RWPE2 (cell line): ENCODE results near the gene SATB1.
A peak's percentile ranks its signal among the peaks of the same experiment; 100 is the strongest.

ENCODE experiments used
- ATAC-seq: fragments of 200-7000 bp; cut with Tn5 transposase; 3 replicates; pipeline ENCODE4 v1.9.1; 2021; ENCODE audit warnings: low read depth
- DNase-seq: peaks from one replicate; pipeline ENCODE4 v3.0.0-alpha.2; 2020; ENCODE audit warnings: low spot score
- H3K27ac ChIP-seq: fragments of 450-650 bp; 2 replicates; pipeline ENCODE4 v1.5.1; 2017; ENCODE audit warnings: mild to moderate bottlenecking; ENCODE audit not compliant: poor library complexity, severe bottlenecking
- H3K27me3 ChIP-seq: fragments of 250-450 bp; sonication (Bioruptor Pico); 2 replicates; pipeline ENCODE4 v1.5.1; 2021; ENCODE audit warnings: mild to moderate bottlenecking, moderate library complexity; ENCODE audit not compliant: insufficient read depth, poor library complexity, severe bottlenecking
- H3K36me3 ChIP-seq: fragments of 250-450 bp; sonication (Bioruptor Pico); 2 replicates; pipeline ENCODE4 v1.5.1; 2020; ENCODE audit warnings: low read depth, mild to moderate bottlenecking, moderate library complexity
- H3K4me1 ChIP-seq: fragments of 250-450 bp; sonication (Bioruptor Pico); 2 replicates; pipeline ENCODE4 v1.5.1; 2021; ENCODE audit warnings: mild to moderate bottlenecking, moderate library complexity; ENCODE audit not compliant: insufficient read depth, poor library complexity, severe bottlenecking
- H3K4me3 ChIP-seq: fragments of 250-450 bp; sonication (Bioruptor Pico); 2 replicates; pipeline ENCODE4 v1.5.1; 2021; ENCODE audit warnings: mild to moderate bottlenecking, moderate library complexity; ENCODE audit not compliant: severe bottlenecking
- H3K9me3 ChIP-seq: fragments of 250-450 bp; sonication (Bioruptor Pico); 2 replicates; pipeline ENCODE4 v1.5.1; 2021; ENCODE audit warnings: mild to moderate bottlenecking, moderate library complexity; ENCODE audit not compliant: severe bottlenecking
- TF ChIP-seq, protein P1 (sequence below): fragments of 450-650 bp; IDR thresholded peaks from one replicate; pipeline ENCODE4 v1.5.1; 2017; ENCODE audit warnings: mild to moderate bottlenecking, moderate library complexity; ENCODE audit not compliant: poor library complexity, severe bottlenecking

The SATB1 gene

DNA sequence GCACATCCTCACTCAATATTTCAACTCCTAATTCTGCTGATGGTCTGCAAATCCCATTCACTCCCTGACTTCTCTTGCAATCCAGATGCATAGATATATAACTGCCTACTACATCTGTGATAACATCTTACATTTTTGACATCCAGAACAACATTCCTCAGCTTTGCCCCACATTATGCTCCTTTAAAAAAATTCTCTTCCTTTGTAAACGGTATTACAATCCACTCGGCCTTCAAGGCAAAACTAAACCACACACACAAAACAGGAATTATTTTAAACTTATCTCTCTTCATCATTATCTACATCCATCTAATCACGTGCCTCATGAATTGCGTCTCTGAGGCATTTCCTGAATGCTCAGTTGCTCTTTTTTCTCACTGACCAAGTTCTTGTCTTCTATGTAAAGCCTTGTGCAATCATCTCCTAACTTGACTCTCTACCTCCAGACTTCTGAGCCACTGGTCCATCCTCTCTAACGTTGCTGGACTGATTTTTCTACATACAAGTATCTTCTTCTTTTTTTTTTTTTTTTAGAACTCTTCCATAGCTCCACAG is 117.0 kb downstream of the SATB1 start:
- ATAC-seq (no peak), DNase-seq (no peak)
- Histone ChIP-seq H3K4me3 (no peak overlapping the region), H3K27ac (no peak overlapping the region), H3K36me3 (no peaks in the 10 kb centered on the region), H3K27me3 (no peaks in the 10 kb centered on the region), H3K4me1 (no peaks in the 10 kb centered on the region), H3K9me3 (no peaks in the 10 kb centered on the region)
- TF ChIP-seq, protein P1, sequence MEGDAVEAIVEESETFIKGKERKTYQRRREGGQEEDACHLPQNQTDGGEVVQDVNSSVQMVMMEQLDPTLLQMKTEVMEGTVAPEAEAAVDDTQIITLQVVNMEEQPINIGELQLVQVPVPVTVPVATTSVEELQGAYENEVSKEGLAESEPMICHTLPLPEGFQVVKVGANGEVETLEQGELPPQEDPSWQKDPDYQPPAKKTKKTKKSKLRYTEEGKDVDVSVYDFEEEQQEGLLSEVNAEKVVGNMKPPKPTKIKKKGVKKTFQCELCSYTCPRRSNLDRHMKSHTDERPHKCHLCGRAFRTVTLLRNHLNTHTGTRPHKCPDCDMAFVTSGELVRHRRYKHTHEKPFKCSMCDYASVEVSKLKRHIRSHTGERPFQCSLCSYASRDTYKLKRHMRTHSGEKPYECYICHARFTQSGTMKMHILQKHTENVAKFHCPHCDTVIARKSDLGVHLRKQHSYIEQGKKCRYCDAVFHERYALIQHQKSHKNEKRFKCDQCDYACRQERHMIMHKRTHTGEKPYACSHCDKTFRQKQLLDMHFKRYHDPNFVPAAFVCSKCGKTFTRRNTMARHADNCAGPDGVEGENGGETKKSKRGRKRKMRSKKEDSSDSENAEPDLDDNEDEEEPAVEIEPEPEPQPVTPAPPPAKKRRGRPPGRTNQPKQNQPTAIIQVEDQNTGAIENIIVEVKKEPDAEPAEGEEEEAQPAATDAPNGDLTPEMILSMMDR: no peak

DNA sequence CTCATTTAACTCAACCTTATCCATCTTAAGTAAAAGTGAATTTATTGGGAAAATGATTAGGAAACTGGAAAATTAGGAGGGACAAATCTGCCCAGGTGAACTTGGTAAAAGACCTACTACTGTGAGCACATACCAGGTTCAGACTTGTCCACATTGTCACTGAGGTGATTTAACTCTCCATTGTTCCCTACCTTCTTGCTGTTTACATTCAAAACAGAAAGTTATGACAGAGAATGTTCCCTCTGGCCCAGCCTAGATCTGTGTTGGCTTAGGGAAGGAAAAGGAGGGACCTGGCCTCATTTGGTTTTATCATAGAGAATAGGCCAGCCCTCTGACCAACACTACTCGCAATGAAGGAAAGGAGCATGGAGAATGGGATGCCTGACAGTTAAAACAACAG is 117.6 kb downstream of the SATB1 start:
- Histone ChIP-seq H3K27ac (no peak overlapping the region), H3K4me1 (no peaks in the 10 kb centered on the region), H3K4me3 (no peak overlapping the region), H3K36me3 (no peaks in the 10 kb centered on the region), H3K27me3 (no peaks in the 10 kb centered on the region), H3K9me3 (no peaks in the 10 kb centered on the region)
- ATAC-seq (peak; percentile 12; the same call in 1 of the 3 replicates), DNase-seq (no peak)
- TF ChIP-seq, protein P1: no peak

DNA sequence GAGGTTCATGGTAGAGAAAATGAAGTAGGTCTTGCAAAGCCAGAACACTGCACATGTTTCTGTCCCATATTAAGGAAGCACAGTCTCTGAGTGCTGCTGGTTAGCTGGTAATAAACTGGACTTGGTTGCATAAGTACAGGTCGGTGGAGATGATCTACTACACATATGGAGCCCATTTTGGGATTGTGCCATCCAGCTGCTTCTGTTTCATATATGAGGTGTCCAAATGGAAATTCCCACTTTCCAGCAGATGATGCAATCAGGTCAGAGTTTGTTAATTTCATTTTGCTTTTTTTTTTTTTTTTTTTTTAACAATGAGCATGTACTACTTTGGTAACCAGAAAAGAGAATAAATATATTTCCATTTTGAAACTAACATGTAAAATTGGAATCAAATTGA is 122.6 kb downstream of the SATB1 start:
- Histone ChIP-seq H3K4me3 (no peak overlapping the region), H3K9me3 (no peaks in the 10 kb centered on the region), H3K27ac (no peak overlapping the region), H3K27me3 (no peaks in the 10 kb centered on the region), H3K4me1 (no peaks in the 10 kb centered on the region), H3K36me3 (no peaks in the 10 kb centered on the region)
- DNase-seq: no peak
- TF ChIP-seq, protein P1: no peak
- 0 out of 3 replicates have a peak, but pooled peaks have one; percentile 44 for ATAC-seq

DNA sequence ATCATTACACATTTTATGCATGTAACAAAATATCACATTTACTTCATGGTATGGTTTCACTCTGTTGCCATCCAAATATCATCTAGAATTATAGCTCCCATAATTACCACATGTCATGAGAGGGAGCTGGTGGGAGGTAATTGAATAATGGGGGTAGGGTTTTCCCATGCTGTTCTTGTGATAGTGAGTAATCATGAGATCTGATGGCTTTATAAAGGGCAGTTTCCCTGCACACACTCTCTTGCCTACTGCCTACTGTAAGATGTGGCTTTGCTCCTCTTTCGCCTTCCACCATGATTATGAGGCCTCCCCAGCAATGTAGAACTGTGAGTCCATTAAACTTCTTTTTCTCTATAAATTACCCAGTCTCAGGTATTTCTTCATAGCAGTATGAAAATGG is 123.4 kb downstream of the SATB1 start:
- Histone ChIP-seq H3K36me3 (no peaks in the 10 kb centered on the region), H3K27ac (no peak overlapping the region), H3K27me3 (no peaks in the 10 kb centered on the region), H3K4me1 (no peaks in the 10 kb centered on the region), H3K4me3 (no peak overlapping the region), H3K9me3 (no peaks in the 10 kb centered on the region)
- TF ChIP-seq, protein P1: no peak
- DNase-seq: no peak
- ATAC-seq: no peak

DNA sequence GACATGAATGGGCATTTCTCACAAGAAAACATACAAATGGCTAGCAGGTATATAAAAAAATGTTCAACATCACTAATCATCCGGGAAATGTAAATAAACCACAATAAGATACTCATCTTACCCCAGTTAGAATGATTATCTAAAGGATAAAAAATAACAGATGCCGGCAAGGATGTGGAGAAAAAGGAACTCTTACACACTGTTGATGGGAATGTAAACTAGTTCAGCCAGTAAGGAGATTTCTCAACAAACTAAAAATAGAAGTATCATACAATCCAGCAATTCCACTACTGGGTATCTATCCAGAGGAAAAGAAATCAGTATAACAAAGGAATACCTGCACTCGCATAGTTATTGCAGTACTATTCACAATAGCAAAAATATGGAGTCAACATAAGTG is 124.2 kb downstream of the SATB1 start:
- no peak overlapping the region for H3K27ac ChIP-seq
- TF ChIP-seq, protein P1: no peak
- no peaks in the 10 kb centered on the region for H3K4me1 ChIP-seq
- H3K4me3 ChIP-seq: no peak overlapping the region
- H3K36me3 ChIP-seq: no peaks in the 10 kb centered on the region
- H3K9me3 ChIP-seq: no peaks in the 10 kb centered on the region
- no peaks in the 10 kb centered on the region for H3K27me3 ChIP-seq
- no peak for DNase-seq
- no peak for ATAC-seq
